Liver (tissue), 9 donors: ENCODE data around the gene SHROOM2. TPM values are rescaled to one million over a fixed set of nuclear protein-coding genes. Genes with fewer than 3 reads are reported as not detected.

Experiments used
- DNase-seq: peaks from one replicate; pipeline ENCODE4 v3.0.0-alpha.2; 2017; ENCODE audit warnings: low spot score
- H3K27ac ChIP-seq, 2 donors: one replicate each; pipeline ENCODE4 v1.7.0; 2013; ENCODE audit warnings: inconsistent platforms in 2 of 2, low read length in 2 of 2, control low read depth in 1 of 2, low read depth in 1 of 2, mild to moderate bottlenecking in 1 of 2
- H3K27me3 ChIP-seq, 4 donors: one replicate each; pipeline versions ENCODE4 v1.6.1 to v1.7.0; 2013; ENCODE audit warnings: low read length in 3 of 4, inconsistent platforms in 1 of 4, mild to moderate bottlenecking in 1 of 4, moderate library complexity in 1 of 4; ENCODE audit not compliant: control insufficient read depth in 4 of 4, insufficient read depth in 4 of 4
- H3K36me3 ChIP-seq, 4 donors: one replicate each; pipeline versions ENCODE4 v1.6.1 to v1.7.0; 2013; ENCODE audit warnings: low read length in 3 of 4, mild to moderate bottlenecking in 3 of 4, low read depth in 1 of 4, moderate library complexity in 1 of 4; ENCODE audit not compliant: control insufficient read depth in 4 of 4, insufficient read depth in 3 of 4
- H3K4me1 ChIP-seq, 4 donors: one replicate each; pipeline versions ENCODE4 v1.6.1 to v1.7.0; 2013; ENCODE audit warnings: low read length in 3 of 4, mild to moderate bottlenecking in 3 of 4, moderate library complexity in 1 of 4; ENCODE audit not compliant: control insufficient read depth in 4 of 4, insufficient read depth in 4 of 4
- H3K4me3 ChIP-seq, 3 donors: one replicate each; pipeline versions ENCODE4 v1.6.1 to v1.7.0; 2013; ENCODE audit warnings: low read length in 3 of 3, control low read depth in 1 of 3, low read depth in 1 of 3, mild to moderate bottlenecking in 1 of 3
- H3K9ac ChIP-seq, 2 donors: one replicate each; pipeline ENCODE4 v1.7.0; 2013; ENCODE audit warnings: low read length in 2 of 2, mild to moderate bottlenecking in 2 of 2, moderate library complexity in 2 of 2, control low read depth in 1 of 2, low read depth in 1 of 2
- H3K9me3 ChIP-seq, 4 donors: one replicate each; pipeline versions ENCODE4 v1.6.1 to v1.7.0; 2013; ENCODE audit warnings: low read length in 3 of 4; ENCODE audit not compliant: control insufficient read depth in 4 of 4
- ATF3 ChIP-seq: IDR thresholded peaks from 2 replicates; pipeline ENCODE4 v1.6.1; 2016; ENCODE audit warnings: antibody characterized with exemption
- CTCF ChIP-seq: fragments of 150-350 bp; IDR thresholded peaks from 2 replicates; pipeline ENCODE4 v1.5.1; 2017; ENCODE audit warnings: improper control_type of control experiment, low read depth, low read length; ENCODE audit not compliant: missing input control
- EGR1 ChIP-seq, 2 donors: IDR thresholded peaks; 2 replicates each; pipeline ENCODE4 v1.6.1; 2016 to 2018; ENCODE audit warnings: antibody characterized with exemption in 2 of 2, low read depth in 2 of 2
- FOXA1 ChIP-seq: IDR thresholded peaks from 2 replicates; pipeline ENCODE4 v1.6.1; 2016; ENCODE audit warnings: antibody characterized with exemption
- FOXA2 ChIP-seq: IDR thresholded peaks from 2 replicates; pipeline ENCODE4 v1.6.1; 2016; ENCODE audit warnings: antibody characterized with exemption
- GABPA ChIP-seq, 2 donors: IDR thresholded peaks in 1 of 2; conservative IDR thresholded peaks in 1 of 2; 2 replicates each; pipeline ENCODE4 v1.6.1; 2016; ENCODE audit warnings: antibody characterized with exemption in 2 of 2, mild to moderate bottlenecking in 1 of 2, moderate library complexity in 1 of 2
- HNF4A ChIP-seq, 2 donors: conservative IDR thresholded peaks; 2 replicates each; pipeline ENCODE4 v1.6.1; 2016; ENCODE audit warnings: antibody characterized with exemption in 2 of 2, mild to moderate bottlenecking in 2 of 2
- HNF4G ChIP-seq: IDR thresholded peaks from 2 replicates; pipeline ENCODE4 v1.6.1; 2016; ENCODE audit warnings: antibody characterized with exemption
- JUND ChIP-seq, 2 donors: IDR thresholded peaks; 2 replicates each; pipeline ENCODE4 v1.6.1; 2016; ENCODE audit warnings: antibody characterized with exemption in 2 of 2
- MAX ChIP-seq: IDR thresholded peaks from 2 replicates; pipeline ENCODE4 v1.6.1; 2016; ENCODE audit warnings: antibody characterized with exemption
- NR2F2 ChIP-seq: IDR thresholded peaks from 2 replicates; pipeline ENCODE4 v1.6.1; 2016; ENCODE audit warnings: antibody characterized with exemption
- RAD21 ChIP-seq, 2 donors: IDR thresholded peaks; 2 replicates each; pipeline ENCODE4 v1.6.1; 2016; ENCODE audit warnings: antibody characterized with exemption in 2 of 2, mild to moderate bottlenecking in 2 of 2
- RXRA ChIP-seq, 2 donors: IDR thresholded peaks; 2 replicates each; pipeline ENCODE4 v1.6.1; 2017 to 2018; ENCODE audit warnings: antibody characterized with exemption in 2 of 2, mild to moderate bottlenecking in 1 of 2
- SP1 ChIP-seq: IDR thresholded peaks from 2 replicates; pipeline ENCODE4 v1.6.1; 2018; ENCODE audit warnings: antibody characterized with exemption, mild to moderate bottlenecking
- TAF1 ChIP-seq: conservative IDR thresholded peaks from 2 replicates; pipeline ENCODE4 v1.6.1; 2016; ENCODE audit warnings: antibody characterized with exemption, mild to moderate bottlenecking
- YY1 ChIP-seq: IDR thresholded peaks from 2 replicates; pipeline ENCODE4 v1.6.1; 2016; ENCODE audit warnings: antibody characterized with exemption, mild to moderate bottlenecking
- ZBTB33 ChIP-seq: IDR thresholded peaks from 2 replicates; pipeline ENCODE4 v1.6.1; 2016; ENCODE audit warnings: antibody characterized with exemption
- WGBS: extraction: QIAGEN DNeasy Blood & Tissue Kit; methylation state at CpG from one replicate; pipeline ENCODE4 v1.1.7; 2013; 5-methylcytosine and 5-hydroxymethylcytosine counted together
- polyA plus RNA-seq, 2 donors: library from polyadenylated mRNA; stranded (reverse) in 1 of 2; unstranded in 1 of 2; fragments of 200-250 nt in 1 of 2; fragments of >200 nt in 1 of 2; fragmentation: Nextera tagmentation in 1 of 2; extraction: Ambion mirVana in 1 of 2; gene quantifications; one replicate each; pipeline versions ENCODE4 v1.2.1 to v1.2.3, GENCODE V29; 2013 to 2015
- total RNA-seq, 2 donors: library from RNA; depleted of rRNA; stranded (reverse); fragments of >200 nt; gene quantifications; one replicate each; pipeline ENCODE4 v1.2.3, GENCODE V29; 2014
- donor health status: healthy.
- donor health status: healthy.
- donor health status: healthy.
- donor health status: healthy.
- donor health status: healthy.

Gene SHROOM2
- total and polyA plus RNA-seq, 4 donors = 1.1 to 5.4 (median 3.6) TPM

- no peak overlapping the region for H3K4me3 ChIP-seq
- no peaks in the 10 kb centered on the region for H3K9me3 ChIP-seq
- TF ChIP-seq RAD21 (IDR thresholded peaks at IDR 0.05) (no peak), SP1 (no peak), ZBTB33 (no peak), YY1 (no peak), EGR1 (IDR thresholded peaks at IDR 0.05; ENCODE audit: low read depth in 2 of 2) (no peak), JUND (IDR thresholded peaks at IDR 0.05) (no peak), MAX (no peak), ATF3 (no peak), TAF1 (no peak), CTCF (no peak)
These were observed 15.9 kb upstream of the SHROOM2 start for GRCh38 chrX:9770319-9770718.

GRCh38 chrX:9772943-9773342 lies 13.3 kb upstream of the SHROOM2 start:
- Histone ChIP-seq H3K9ac (no peak overlapping the region), H3K27ac (no peak overlapping the region), H3K36me3 (no peaks in the 10 kb centered on the region), H3K27me3 (no peaks in the 10 kb centered on the region), H3K4me1 (no peaks in the 10 kb centered on the region), H3K4me3 (no peak overlapping the region), H3K9me3 (no peaks in the 10 kb centered on the region)
- WGBS = 93% methylated on average over 6 of the region's 6 CpGs
- DNase-seq = no peak
- no peak for TF ChIP-seq FOXA2
- TF ChIP-seq TAF1 = no peak
- TF ChIP-seq SP1 = no peak
- no peak for TF ChIP-seq RAD21 (IDR thresholded peaks at IDR 0.05)
- no peak for TF ChIP-seq HNF4A (conservative IDR thresholded peaks at IDR 0.05)
- no peak for TF ChIP-seq GABPA (IDR thresholded peaks at IDR 0.05 in 1 of 2, conservative IDR thresholded peaks at IDR 0.05 in 1 of 2)
- no peak for TF ChIP-seq EGR1 (IDR thresholded peaks at IDR 0.05; ENCODE audit: low read depth in 2 of 2)
- TF ChIP-seq NR2F2 = no peak
- TF ChIP-seq JUND (IDR thresholded peaks at IDR 0.05) = no peak
- TF ChIP-seq HNF4G = no peak
- no peak for TF ChIP-seq YY1
- no peak for TF ChIP-seq FOXA1
- no peak for TF ChIP-seq ATF3
- no peak for TF ChIP-seq RXRA (IDR thresholded peaks at IDR 0.05)
- TF ChIP-seq MAX = no peak

More at GRCh38 chrX:9770319-9770718, 15.9 kb upstream of the SHROOM2 start:
- DNase-seq = no peak
- 73% methylated on average over 1 of the region's 1 CpG for WGBS
- Histone ChIP-seq H3K4me1 (no peaks in the 10 kb centered on the region), H3K27me3 (no peaks in the 10 kb centered on the region), H3K9ac (no peak overlapping the region), H3K36me3 (no peaks in the 10 kb centered on the region), H3K27ac (no peak overlapping the region)
